Activated T-cell treated with anti-CD3 and anti-CD28 coated beads, Interleukin-2, amount 50 U/mL, for 1 hour (primary cell): ENCODE results near the gene GSTA5.
"Not testable (repeated sequence)": the region's sequence is repeated elsewhere in the genome, so short reads cannot be mapped to it uniquely, and the experiment has no call there.

Experiments
- DNase-seq: peaks from one replicate; pipeline ENCODE4 v3.0.0-alpha.2; 2020

GSTA5 gene

GRCh38 chr6:52786249-52786956, 54.2 kb downstream of the GSTA5 start:
- DNase-seq, result no peak

GRCh38 chr6:52782696-52783274, 57.8 kb downstream of the GSTA5 start:
- DNase-seq, result not testable (repeated sequence)

GRCh38 chr6:52782209-52782608, 58.4 kb downstream of the GSTA5 start:
- not testable (repeated sequence) for DNase-seq
